Upper lobe of left lung (tissue), 6 donors: ENCODE measurements around the gene STK26. TPM values are rescaled to one million over a fixed set of nuclear protein-coding genes. Genes with fewer than 3 reads are reported as not detected.
"Not testable (repeated sequence)": the region's sequence is repeated elsewhere in the genome, so short reads cannot be mapped to it uniquely, and the experiment has no call there.

ENCODE experiments used
- ATAC-seq, 2 donors: fragments of 200-7000 bp; cut with Tn5 transposase; one replicate each; pipeline ENCODE4 v1.9.1; 2022; ENCODE audit warnings: mild to moderate bottlenecking in 2 of 2, moderate library complexity in 2 of 2; ENCODE audit not compliant: low FRiP score in 2 of 2
- DNase-seq, 2 donors: peaks; one replicate each; pipeline ENCODE4 v3.0.0-alpha.2; 2019 to 2020
- H3K27ac ChIP-seq, 4 donors: fragments of 200-600 bp; sonication (generic); one replicate each; pipeline ENCODE4 v1.5.1; 2016 to 2019
- H3K27me3 ChIP-seq, 4 donors: fragments of 200-600 bp; sonication (generic); one replicate each; pipeline ENCODE4 v1.5.1; 2017 to 2019
- H3K36me3 ChIP-seq, 4 donors: fragments of 200-600 bp; sonication (generic); one replicate each; pipeline ENCODE4 v1.5.1; 2016 to 2019
- H3K4me1 ChIP-seq, 4 donors: fragments of 200-600 bp; sonication (generic); one replicate each; pipeline ENCODE4 v1.5.1; 2018 to 2019
- H3K4me3 ChIP-seq, 4 donors: fragments of 200-600 bp; sonication (generic); one replicate each; pipeline ENCODE4 v1.5.1; 2017 to 2019; ENCODE audit warnings: mild to moderate bottlenecking in 2 of 4, moderate library complexity in 1 of 4
- H3K9me3 ChIP-seq, 4 donors: fragments of 200-600 bp; sonication (generic); one replicate each; pipeline ENCODE4 v1.5.1; 2018 to 2019
- EP300 ChIP-seq, 4 donors: sonication (generic); formaldehyde crosslinking; IDR thresholded peaks; one replicate each; pipeline ENCODE4 v1.5.1; 2017; ENCODE audit warnings: antibody characterized with exemption in 4 of 4, control low read depth in 2 of 4
- POLR2A ChIP-seq, 4 donors: fragments of 450-650 bp; IDR thresholded peaks; one replicate each; pipeline ENCODE4 v1.5.1; 2016 to 2017; ENCODE audit warnings: antibody characterized with exemption in 4 of 4, mild to moderate bottlenecking in 2 of 4
- POLR2AphosphoS5 ChIP-seq, 2 donors: sonication (generic); formaldehyde crosslinking; IDR thresholded peaks; one replicate each; pipeline ENCODE4 v1.5.1; 2017; ENCODE audit warnings: antibody characterized with exemption in 2 of 2
- WGBS, 2 donors: methylation state at CpG; one replicate each; pipeline ENCODE4 v1.1.5; 2017 to 2018; 5-methylcytosine and 5-hydroxymethylcytosine counted together
- total RNA-seq, 6 donors: library from RNA; depleted of rRNA in 4 of 6; stranded (reverse); fragments of >200 nt in 4 of 6; gene quantifications; one replicate each; pipeline versions ENCODE4 v1.1.0 to v1.2.1, GENCODE V29; 2016 to 2021
- TF ChIP-seq, protein P1 (sequence below), 6 experiments: fragments of 450-650 bp in 4 of 6; fragments of 200-600 bp in 2 of 6; sonication (generic) in 2 of 6; IDR thresholded peaks; one replicate each; pipeline ENCODE4 v1.5.1; 2016 to 2019; ENCODE audit warnings: antibody characterized with exemption in 6 of 6
- donor health status: DM: no; HTN: no; CAD: no; lungs with moderate emphysema.
- donor health status: DM: no; HTN: yes; CAD: no; lungs with severe emphysema.

STK26 gene
- total RNA-seq, 6 donors from 2014 or later, result 2.9 to 14.0 (median 11.1) TPM

DNA sequence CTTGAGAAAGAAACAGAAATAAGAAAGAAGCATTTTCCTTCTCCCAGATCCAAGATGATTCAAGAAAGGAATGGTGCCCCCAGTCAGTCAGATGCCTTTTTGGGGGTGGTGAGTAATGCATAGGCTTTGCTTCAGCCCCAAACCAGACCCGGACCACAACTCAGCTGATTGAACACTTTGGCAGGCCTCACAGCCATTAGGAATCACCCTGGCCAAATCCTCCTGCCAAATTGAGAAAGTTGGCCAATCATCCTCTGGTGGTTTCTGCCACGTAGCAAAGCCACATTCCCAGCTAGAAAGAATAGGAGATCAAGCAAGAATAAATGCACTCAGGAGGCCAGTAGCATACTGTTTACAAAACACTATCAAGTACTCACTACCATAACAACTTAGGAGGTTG is 71.1 kb downstream of the STK26 start:
- no peak for TF ChIP-seq EP300 (IDR thresholded peaks at IDR 0.05)
- no peak for TF ChIP-seq POLR2AphosphoS5 (IDR thresholded peaks at IDR 0.05)
- no peak for TF ChIP-seq POLR2A (IDR thresholded peaks at IDR 0.05)
- TF ChIP-seq, protein P1, sequence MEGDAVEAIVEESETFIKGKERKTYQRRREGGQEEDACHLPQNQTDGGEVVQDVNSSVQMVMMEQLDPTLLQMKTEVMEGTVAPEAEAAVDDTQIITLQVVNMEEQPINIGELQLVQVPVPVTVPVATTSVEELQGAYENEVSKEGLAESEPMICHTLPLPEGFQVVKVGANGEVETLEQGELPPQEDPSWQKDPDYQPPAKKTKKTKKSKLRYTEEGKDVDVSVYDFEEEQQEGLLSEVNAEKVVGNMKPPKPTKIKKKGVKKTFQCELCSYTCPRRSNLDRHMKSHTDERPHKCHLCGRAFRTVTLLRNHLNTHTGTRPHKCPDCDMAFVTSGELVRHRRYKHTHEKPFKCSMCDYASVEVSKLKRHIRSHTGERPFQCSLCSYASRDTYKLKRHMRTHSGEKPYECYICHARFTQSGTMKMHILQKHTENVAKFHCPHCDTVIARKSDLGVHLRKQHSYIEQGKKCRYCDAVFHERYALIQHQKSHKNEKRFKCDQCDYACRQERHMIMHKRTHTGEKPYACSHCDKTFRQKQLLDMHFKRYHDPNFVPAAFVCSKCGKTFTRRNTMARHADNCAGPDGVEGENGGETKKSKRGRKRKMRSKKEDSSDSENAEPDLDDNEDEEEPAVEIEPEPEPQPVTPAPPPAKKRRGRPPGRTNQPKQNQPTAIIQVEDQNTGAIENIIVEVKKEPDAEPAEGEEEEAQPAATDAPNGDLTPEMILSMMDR (IDR thresholded peaks at IDR 0.05), result no peak
- Histone ChIP-seq H3K27me3 (no peaks in the 10 kb centered on the region), H3K36me3 (no peaks in the 10 kb centered on the region), H3K27ac (no peak overlapping the region), H3K4me3 (no peak overlapping the region), H3K9me3 (no peaks in the 10 kb centered on the region), H3K4me1 (no peaks in the 10 kb centered on the region)
- DNase-seq, result no peak
- 52% methylated on average over 2 of the region's 2 CpGs; no CpG with 5 or more reads in 1 of the 2 donors for WGBS, 2 donors
- ATAC-seq, result no peak

DNA sequence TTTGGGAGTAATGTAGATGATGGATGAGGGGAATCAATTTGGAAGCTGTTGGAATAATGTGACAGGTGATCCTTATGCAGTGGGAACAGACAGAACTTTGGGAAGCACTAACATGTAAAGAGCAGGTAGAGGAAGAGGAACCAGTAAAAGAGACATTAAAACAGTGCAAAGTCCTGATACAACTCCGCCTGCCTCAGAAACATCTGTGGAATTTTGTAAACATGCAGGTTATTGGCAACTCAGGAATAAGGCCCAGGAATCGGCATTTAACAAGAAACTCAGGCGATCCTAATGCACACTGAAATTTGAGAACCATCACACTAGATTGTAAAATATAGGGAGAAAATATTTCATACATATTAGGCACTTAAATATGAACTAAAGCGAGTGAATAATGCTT is 75.6 kb downstream of the STK26 start:
- not testable (repeated sequence) for ATAC-seq, H3K27me3 ChIP-seq
- 68 to 70% methylated on average over 4 of the region's 4 CpGs for WGBS, 2 donors

DNA sequence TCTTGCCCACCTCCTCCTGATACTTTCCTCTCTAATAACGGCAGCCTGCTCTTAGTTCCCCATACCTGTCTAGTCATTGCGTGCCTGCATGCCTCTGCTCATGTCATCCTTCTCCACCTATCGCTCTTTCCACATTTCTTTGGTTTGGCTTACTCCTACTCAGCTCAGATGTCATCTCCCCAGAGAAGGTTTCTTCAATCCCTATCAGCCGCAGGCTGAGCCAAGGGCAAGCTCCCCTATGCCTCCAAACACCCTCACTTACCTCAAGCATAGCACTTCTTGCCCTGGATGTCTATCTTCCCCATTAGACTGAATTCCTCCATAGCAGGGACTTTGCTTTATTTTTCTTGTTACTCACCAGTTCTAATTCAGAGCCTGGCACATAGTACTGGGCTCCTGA is 78.1 kb downstream of the STK26 start:
- Histone ChIP-seq H3K27ac (no peak overlapping the region), H3K4me1 (no peaks in the 10 kb centered on the region), H3K27me3 (no peaks in the 10 kb centered on the region), H3K9me3 (no peaks in the 10 kb centered on the region), H3K36me3 (no peaks in the 10 kb centered on the region), H3K4me3 (no peak overlapping the region)
- no peak for TF ChIP-seq POLR2AphosphoS5 (IDR thresholded peaks at IDR 0.05)
- TF ChIP-seq, protein P1 (IDR thresholded peaks at IDR 0.05), result no peak
- no peak for TF ChIP-seq POLR2A (IDR thresholded peaks at IDR 0.05)
- no peak for TF ChIP-seq EP300 (IDR thresholded peaks at IDR 0.05)
- ATAC-seq (no peak), DNase-seq (no peak)
- 83 to 86% methylated on average over 4 of the region's 4 CpGs for WGBS, 2 donors

More for the DNA sequence above, 75.6 kb downstream of the STK26 start:
- not testable (repeated sequence) for DNase-seq, H3K27ac ChIP-seq, H3K4me3 ChIP-seq, H3K36me3 ChIP-seq, H3K9me3 ChIP-seq, H3K4me1 ChIP-seq

DNA sequence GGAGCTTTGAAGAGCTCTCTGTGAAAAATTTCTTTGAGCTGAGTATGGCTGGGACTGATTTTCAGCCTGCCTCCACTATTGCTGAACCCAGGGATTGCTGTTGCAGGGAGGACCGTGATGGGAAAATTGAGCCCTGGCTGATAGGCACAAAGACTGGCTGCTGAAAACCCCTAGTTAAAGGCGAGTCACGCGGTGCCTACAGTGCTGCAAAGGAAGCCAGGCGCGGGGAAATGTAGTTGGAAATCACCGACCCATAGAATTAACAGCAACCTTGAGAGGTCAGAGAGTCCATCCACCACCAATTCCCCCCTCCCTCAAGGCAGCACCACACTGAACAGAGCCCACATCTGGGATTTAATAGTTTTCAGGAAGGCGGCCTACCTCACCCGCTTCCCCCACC is 78.7 kb downstream of the STK26 start:
- ATAC-seq (no peak), DNase-seq (no peak)
- TF ChIP-seq, protein P1 (IDR thresholded peaks at IDR 0.05), result no peak
- TF ChIP-seq EP300 (IDR thresholded peaks at IDR 0.05), result no peak
- TF ChIP-seq POLR2AphosphoS5 (IDR thresholded peaks at IDR 0.05), result no peak
- Histone ChIP-seq H3K27me3 (no peaks in the 10 kb centered on the region), H3K4me3 (no peak overlapping the region), H3K4me1 (no peaks in the 10 kb centered on the region), H3K27ac (no peak overlapping the region), H3K9me3 (no peaks in the 10 kb centered on the region), H3K36me3 (no peaks in the 10 kb centered on the region)
- 78 to 100% methylated on average over 1 to 9 of the region's 9 CpGs for WGBS, 2 donors

DNA sequence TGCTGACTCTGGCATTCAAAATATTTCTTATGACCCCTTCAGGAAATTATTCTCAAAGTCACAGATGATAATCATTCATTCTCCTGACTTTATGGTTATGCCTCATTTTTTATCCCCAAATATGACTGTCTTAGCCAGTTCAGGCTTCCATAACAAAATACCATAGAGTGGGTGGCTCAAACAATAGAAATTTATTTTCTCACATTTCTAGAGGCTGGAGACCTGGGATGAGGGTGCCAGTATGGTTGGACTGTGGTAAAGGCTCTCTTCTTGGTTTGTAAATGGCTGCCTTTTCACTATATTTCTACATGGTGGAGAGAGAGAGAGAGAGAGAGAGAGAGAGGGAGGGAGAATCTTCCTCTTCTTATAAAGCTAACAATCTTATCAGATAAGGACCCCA is 84.2 kb downstream of the STK26 start:
- Histone ChIP-seq H3K9me3 (no peaks in the 10 kb centered on the region), H3K4me3 (no peak overlapping the region), H3K27me3 (no peaks in the 10 kb centered on the region), H3K27ac (no peak overlapping the region), H3K36me3 (no peaks in the 10 kb centered on the region), H3K4me1 (no peaks in the 10 kb centered on the region)
- TF ChIP-seq, protein P1 (IDR thresholded peaks at IDR 0.05), result no peak
- no peak for TF ChIP-seq POLR2AphosphoS5 (IDR thresholded peaks at IDR 0.05)
- no peak for TF ChIP-seq POLR2A (IDR thresholded peaks at IDR 0.05)
- TF ChIP-seq EP300 (IDR thresholded peaks at IDR 0.05), result no peak
- DNase-seq, result no peak
- no peak for ATAC-seq
